Astrocyte of the hippocampus (primary cell): ENCODE results near the gene CDKL1.
"Not testable (repeated sequence)": the region's sequence is repeated elsewhere in the genome, so short reads cannot be mapped to it uniquely, and the experiment has no call there.

ENCODE experiments used
- DNase-seq: peaks from one replicate; pipeline ENCODE4 v3.0.0; 2011; ENCODE audit warnings: low read depth, low spot score

CDKL1 gene

GRCh38 chr14:50388256-50388931 lies 8.3 kb downstream of the CDKL1 start:
- no peak for DNase-seq

- DNase-seq = no peak
Observed at GRCh38 chr14:50387548-50387947, 9.1 kb downstream of the CDKL1 start.

DNA sequence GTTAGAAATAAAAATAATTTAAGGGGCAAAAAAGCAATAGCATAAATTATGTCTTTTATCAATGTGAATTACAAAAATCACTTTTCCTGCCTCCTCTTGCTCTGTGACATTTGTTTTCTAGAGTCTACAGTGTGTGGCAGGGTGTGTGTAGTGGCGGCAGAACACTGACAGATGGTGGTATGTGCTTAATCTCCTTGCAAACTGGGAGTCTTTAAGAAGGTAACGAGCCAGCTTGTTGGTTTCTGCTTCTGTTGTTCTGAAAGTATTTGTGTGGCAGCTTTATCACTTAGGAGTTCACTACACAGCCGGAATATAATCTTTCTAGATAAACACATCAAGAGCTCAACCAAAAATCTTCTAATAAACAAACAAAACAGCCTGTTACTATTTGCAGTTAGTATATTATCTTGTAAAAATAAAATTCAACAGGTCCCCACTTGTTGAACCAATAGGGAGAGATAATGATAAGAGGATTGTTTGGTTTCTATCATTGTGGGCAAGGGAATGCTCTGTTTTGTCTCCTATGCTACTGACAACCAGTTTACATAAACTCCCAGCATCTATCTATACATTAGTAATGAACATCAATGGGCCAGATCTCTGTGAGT lies 13.0 kb downstream of the CDKL1 start:
- peak; percentile 33 for DNase-seq

DNA sequence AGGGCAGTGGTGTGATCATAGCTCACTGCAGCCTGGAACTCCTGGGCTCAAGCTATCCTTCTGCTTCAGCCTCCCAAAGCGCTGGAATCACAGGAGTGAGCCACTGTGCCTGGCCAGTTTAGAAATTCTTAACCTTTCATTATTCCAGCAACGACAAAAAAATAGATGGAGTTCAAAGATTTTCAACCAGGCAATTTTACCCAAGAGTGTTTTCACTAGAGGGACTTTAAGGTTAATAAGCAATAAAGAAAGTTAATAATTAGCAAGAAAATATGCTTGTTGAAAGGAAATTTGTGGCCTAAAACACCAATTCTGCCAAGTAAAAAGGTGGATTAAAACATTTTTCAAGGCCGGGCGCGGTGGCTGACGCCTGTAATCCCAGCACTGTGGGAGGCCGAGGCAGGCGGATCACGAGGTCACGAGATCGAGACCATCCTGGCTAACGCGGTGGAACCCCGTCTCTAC lies 14.8 kb downstream of the CDKL1 start:
- DNase-seq = no peak

DNA sequence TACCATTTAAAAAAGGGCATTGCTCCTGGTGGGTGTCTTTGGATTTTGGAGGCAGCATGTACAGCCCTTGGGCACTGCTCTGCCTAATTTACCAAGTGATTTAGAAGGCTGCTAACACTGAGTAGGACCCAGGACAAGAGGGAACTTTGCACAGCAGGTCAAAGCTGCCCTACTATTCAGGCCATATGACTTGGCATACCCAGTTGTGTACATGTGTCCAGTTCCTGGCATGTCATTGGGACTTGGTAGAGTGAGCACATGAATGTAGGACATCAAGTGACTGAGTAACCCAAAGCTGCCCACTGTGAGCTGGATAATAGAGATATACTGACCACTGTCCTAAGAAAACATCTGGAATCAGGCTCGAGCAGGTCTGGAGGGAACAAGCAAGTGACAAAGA lies 15.7 kb downstream of the CDKL1 start:
- DNase-seq = no peak

DNA sequence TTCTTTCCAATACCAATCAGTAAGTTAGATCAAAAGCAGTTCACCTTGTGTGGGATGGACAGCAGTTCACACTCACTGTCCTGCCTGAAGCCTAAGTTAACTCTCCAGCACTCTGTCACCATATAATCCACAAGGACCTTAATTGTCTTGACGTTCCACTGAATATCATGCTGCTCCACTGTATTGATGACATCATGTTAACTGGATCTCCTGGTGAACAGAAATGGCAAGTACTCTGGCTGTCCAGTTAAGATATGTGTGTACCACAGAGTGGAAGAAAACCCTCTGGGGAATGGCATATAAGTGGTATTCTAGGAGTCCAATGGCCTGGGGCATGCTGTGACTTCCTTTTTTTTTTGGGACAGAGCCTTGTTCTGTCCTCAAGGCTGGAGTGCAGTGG lies 16.2 kb downstream of the CDKL1 start:
- no peak for DNase-seq

DNA sequence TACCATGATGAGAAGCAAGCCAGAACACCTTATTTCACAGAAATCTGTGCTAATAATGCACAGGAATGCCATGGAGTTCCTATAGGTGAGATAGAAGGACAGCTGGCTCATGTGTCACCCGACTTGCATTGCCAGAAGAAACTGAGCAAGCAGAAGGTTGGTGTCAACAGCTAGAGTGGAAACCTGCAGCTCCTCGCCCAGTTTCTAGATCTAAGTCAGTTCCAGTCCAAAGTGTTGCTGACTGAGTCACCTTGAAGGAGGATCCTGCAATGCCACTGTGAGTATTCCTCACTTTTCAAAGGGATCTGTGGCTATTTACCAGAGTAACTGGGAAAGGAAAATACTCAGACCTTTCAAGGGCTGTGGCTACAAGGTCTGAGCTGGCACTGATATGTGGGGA lies 17.1 kb downstream of the CDKL1 start:
- no peak for DNase-seq

DNA sequence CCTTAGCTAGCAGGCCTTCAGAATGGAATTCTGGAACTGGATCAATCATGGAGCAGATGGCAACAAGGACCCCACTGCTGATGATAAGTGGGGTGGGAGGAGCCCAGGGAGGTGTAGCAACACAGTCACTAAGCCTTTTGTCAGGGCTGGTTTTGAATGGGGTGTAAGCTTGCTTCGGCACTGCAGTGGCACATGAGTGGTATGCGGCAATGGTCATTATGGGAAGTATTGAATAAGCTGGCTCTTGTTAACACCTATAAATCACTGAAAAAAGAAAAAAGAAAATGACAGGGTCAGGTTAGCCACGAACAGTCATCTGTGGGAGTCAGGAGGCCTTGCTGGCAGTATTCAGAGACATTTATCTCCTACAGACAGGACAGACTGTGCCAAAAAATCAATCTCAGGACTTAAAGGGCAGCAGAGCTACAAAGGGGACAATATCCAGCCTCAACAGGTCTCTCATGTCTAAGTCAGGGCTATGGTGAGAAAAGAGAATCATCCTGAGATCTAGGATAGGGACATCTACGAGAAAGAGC lies 19.1 kb downstream of the CDKL1 start:
- DNase-seq = no peak

DNA sequence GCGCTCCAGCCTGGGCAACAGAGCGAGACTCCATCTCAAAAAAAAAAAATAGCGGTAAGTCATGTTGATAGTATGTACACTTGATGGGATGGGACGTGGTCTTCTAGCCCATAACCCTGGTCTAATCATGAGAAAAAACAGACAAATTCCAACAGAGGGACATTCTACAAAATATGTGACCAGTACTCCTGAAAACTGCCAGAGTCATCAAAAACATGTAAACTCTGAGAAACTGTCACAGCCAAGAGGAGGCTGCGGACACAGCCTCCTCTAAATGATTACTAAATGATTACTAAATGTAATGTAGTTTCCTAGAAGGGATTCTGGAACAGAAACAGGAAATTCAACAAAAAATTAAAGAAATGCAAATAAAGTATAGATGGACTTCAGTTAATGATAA lies 20.9 kb downstream of the CDKL1 start:
- no peak for DNase-seq

DNA sequence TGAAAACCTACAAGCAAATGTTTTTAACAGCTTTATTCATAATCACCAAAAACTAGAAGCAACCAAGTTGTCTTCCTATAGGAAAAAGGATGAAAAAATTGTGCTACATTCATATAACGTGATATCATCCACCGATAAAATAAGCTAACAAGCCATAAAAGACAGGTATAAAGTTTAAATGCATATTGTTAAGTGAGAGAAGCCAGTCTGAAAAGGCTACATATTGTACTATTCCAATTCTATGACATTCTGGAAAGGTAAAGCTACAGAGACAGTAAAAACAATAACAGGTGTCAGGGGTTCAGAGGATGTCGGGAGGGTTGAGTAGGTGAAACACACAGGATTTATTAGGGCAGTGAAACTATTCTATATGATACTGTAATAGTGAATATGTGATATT lies 22.7 kb downstream of the CDKL1 start:
- DNase-seq = no peak

DNA sequence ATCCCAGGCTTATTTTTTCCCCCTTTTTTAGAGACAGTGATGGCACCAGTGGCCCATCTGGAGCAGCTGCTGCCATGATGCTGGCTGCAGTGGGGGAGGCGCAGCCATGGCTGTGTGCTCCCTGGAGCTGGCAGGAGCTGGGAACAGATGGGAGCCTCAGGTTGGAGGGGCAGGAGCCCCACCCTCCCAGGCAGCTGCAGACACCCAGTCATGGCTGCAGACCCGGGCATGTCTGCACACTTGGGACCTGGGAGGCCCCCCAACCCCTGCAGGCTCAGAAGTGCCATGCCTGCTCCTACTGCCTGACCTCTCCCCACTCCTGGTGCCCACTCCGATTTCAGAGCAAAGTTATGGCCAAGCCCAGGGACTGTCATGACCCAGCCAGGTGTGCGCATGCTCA lies 25.1 kb downstream of the CDKL1 start:
- no peak for DNase-seq

DNA sequence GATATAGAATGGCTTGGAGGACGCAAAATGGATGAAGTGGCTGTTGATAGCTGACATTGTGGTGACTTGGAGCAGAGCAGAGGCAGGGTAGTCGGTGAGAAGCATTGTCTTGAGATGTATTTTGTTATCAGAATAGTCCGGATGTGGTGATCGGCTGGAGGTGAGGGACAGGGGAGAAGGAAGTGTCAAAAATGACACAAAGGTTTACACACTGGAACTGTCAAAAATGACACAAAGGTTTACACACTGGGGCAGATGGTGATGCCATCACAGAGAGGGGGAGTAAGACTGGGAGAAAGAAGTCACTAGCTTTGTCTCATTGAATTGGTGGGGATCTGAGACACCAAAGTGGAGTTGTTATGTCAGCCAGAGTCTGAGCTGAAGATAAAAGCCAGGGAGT lies 30.1 kb downstream of the CDKL1 start:
- DNase-seq = no peak

DNA sequence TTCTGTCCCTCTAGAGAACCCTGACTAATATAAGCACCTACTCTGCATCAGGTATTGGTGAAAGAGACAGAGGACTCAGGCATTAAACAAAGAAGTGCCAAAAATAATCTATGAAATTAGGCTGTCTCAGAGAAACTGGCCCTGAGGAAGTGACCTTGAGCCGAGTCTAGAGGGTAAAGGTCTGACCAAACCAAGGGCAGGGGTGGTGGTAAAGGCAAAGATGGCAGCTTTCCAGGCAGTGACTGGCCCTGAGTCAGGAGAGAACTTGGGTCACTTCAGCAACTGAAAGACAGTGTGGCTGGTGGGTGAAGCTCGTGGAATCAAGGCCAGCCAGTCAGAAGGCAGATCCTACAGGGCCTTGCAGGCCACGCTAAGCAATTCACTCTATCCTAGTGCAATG lies 30.6 kb downstream of the CDKL1 start:
- DNase-seq = no peak

- not testable (repeated sequence) for DNase-seq
Observed at GRCh38 chr14:50365572-50365971, 31.1 kb downstream of the CDKL1 start.

GRCh38 chr14:50364792-50365191 lies 31.9 kb downstream of the CDKL1 start:
- DNase-seq = no peak

- no peak for DNase-seq
Observed at GRCh38 chr14:50363714-50364111, 33.0 kb downstream of the CDKL1 start.

DNA sequence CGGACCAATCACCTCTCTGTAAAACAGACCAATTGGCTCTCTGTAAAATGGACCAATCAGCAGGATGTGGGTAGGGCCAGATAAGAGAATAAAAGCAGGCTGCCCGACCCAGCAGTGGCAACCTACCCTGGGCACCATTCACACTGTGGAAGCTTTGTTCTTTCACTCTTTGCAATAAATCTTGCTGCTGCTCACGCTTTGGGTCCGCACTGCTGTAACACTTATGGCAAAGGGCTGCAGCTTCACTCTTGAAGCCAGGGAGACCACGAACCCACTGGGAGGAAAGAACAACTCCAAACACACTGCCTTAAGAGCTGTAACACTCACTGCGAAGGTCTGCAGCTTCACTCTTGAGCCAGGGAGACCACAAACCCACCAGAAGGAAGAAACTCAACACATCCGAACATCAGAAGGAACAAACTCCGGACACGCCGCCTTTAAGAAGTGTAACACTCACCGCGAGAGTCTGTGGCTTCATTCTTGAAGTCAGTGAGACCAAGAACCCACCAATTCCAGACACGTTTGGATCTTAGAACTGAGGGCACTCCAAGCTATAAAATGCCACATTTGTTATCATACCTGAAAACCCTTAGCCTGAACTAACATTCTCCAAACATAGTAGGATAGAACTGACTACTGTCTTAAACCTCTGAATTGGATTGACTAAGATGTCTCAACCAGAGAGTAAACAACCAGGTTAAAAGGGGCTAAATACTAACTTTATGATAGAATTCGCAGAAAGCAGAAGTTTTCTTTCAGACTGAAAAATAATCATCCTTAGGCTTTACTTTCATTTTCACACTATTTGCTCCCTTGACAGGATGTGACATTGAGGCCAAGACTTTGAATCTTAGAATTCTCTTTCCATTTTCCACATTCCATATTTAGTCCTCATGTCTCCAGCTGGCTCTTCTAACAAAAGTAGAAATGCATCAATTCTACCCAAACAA lies 33.6 kb downstream of the CDKL1 start:
- DNase-seq = no peak

GRCh38 chr14:50361473-50362403 lies 34.9 kb downstream of the CDKL1 start:
- DNase-seq = not testable (repeated sequence)

DNA sequence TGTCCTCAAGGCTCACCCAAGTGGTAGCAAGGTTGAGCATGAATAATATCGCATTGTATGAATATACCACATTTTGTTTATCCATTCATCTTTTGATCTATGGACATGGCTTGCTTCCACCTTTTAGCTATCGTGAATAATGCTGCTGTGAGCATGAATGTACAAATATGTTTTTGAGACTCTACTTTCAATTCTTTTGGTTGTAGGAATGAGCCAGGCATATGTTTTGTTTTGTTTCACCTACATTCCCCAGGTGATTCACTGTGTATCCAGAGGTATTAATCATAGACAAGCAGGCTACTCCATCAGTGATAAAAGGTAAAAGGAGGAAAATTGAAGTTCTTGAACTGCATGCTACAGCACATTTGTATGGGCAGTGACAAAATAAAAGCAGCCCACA lies 35.8 kb downstream of the CDKL1 start:
- no peak for DNase-seq

- DNase-seq = no peak
Observed at GRCh38 chr14:50360093-50360492, 36.6 kb downstream of the CDKL1 start.

- no peak for DNase-seq
Observed at GRCh38 chr14:50359631-50360030, 37.0 kb downstream of the CDKL1 start.
